Liver (tissue), 3 donors: ENCODE measurements around the gene FHL5.

Experiments
- EGR1 ChIP-seq, 2 donors: IDR thresholded peaks; 2 replicates each; pipeline ENCODE4 v1.6.1; 2016 to 2018; ENCODE audit warnings: antibody characterized with exemption in 2 of 2, low read depth in 2 of 2
- FOXA2 ChIP-seq: IDR thresholded peaks from 2 replicates; pipeline ENCODE4 v1.6.1; 2016; ENCODE audit warnings: antibody characterized with exemption
- GABPA ChIP-seq, 2 donors: IDR thresholded peaks in 1 of 2; conservative IDR thresholded peaks in 1 of 2; 2 replicates each; pipeline ENCODE4 v1.6.1; 2016; ENCODE audit warnings: antibody characterized with exemption in 2 of 2, mild to moderate bottlenecking in 1 of 2, moderate library complexity in 1 of 2
- HNF4A ChIP-seq, 2 donors: conservative IDR thresholded peaks; 2 replicates each; pipeline ENCODE4 v1.6.1; 2016; ENCODE audit warnings: antibody characterized with exemption in 2 of 2, mild to moderate bottlenecking in 2 of 2
- JUND ChIP-seq, 2 donors: IDR thresholded peaks; 2 replicates each; pipeline ENCODE4 v1.6.1; 2016; ENCODE audit warnings: antibody characterized with exemption in 2 of 2
- RXRA ChIP-seq, 2 donors: IDR thresholded peaks; 2 replicates each; pipeline ENCODE4 v1.6.1; 2017 to 2018; ENCODE audit warnings: antibody characterized with exemption in 2 of 2, mild to moderate bottlenecking in 1 of 2
- SP1 ChIP-seq: IDR thresholded peaks from 2 replicates; pipeline ENCODE4 v1.6.1; 2018; ENCODE audit warnings: antibody characterized with exemption, mild to moderate bottlenecking
- TAF1 ChIP-seq: conservative IDR thresholded peaks from 2 replicates; pipeline ENCODE4 v1.6.1; 2016; ENCODE audit warnings: antibody characterized with exemption, mild to moderate bottlenecking
- YY1 ChIP-seq: IDR thresholded peaks from 2 replicates; pipeline ENCODE4 v1.6.1; 2016; ENCODE audit warnings: antibody characterized with exemption, mild to moderate bottlenecking
- TF ChIP-seq, protein P1 (sequence below): fragments of 150-350 bp; IDR thresholded peaks from 2 replicates; pipeline ENCODE4 v1.5.1; 2017; ENCODE audit warnings: improper control_type of control experiment, low read depth, low read length; ENCODE audit not compliant: missing input control
- TF ChIP-seq, protein P2 (sequence below): IDR thresholded peaks from 2 replicates; pipeline ENCODE4 v1.6.1; 2016; ENCODE audit warnings: antibody characterized with exemption
- TF ChIP-seq, protein P3 (sequence below): IDR thresholded peaks from 2 replicates; pipeline ENCODE4 v1.6.1; 2016; ENCODE audit warnings: antibody characterized with exemption, mild to moderate bottlenecking
- TF ChIP-seq, protein P4 (sequence below): IDR thresholded peaks from 2 replicates; pipeline ENCODE4 v1.6.1; 2016; ENCODE audit warnings: antibody characterized with exemption
- TF ChIP-seq, protein P5 (sequence below): IDR thresholded peaks from 2 replicates; pipeline ENCODE4 v1.6.1; 2016; ENCODE audit warnings: antibody characterized with exemption
- donor health status: healthy.
- donor health status: healthy.

DNA sequence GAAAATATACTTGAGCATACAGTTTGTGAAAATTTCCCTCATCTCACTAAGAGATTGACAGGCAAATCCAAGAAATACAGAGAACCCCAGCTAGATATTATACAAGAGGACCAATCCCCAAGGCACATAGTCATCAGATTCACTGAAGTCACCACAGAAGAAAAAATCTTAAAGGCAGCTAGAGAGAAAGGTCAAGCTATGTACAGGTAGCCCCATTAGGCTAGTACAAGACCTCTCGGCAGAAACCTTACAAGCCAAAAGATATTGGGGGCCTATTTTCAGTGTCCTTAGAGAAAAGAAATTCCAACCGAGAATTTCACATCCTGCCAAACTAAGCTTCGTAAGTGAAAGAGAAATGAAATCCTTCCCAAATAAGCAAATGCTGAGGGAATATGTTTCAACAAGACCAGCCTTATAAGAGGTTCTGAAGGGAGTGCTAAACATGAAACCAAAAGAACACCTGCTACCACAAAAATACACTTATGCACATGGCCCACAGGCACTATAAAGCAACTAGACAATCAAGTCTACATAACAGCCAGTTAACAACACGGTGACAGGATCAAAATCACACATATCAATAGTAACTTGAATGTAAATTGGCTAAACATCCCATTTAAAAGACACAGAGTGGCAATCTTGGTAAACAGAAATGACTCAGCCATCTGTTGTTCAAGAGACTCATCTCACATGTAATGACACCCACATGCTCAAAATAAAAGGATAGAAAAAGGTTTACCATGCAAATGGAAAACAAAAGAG lies 96.3 kb downstream of the FHL5 start:
- no peak for TF ChIP-seq TAF1
- no peak for TF ChIP-seq JUND (IDR thresholded peaks at IDR 0.05)
- TF ChIP-seq, protein P1, sequence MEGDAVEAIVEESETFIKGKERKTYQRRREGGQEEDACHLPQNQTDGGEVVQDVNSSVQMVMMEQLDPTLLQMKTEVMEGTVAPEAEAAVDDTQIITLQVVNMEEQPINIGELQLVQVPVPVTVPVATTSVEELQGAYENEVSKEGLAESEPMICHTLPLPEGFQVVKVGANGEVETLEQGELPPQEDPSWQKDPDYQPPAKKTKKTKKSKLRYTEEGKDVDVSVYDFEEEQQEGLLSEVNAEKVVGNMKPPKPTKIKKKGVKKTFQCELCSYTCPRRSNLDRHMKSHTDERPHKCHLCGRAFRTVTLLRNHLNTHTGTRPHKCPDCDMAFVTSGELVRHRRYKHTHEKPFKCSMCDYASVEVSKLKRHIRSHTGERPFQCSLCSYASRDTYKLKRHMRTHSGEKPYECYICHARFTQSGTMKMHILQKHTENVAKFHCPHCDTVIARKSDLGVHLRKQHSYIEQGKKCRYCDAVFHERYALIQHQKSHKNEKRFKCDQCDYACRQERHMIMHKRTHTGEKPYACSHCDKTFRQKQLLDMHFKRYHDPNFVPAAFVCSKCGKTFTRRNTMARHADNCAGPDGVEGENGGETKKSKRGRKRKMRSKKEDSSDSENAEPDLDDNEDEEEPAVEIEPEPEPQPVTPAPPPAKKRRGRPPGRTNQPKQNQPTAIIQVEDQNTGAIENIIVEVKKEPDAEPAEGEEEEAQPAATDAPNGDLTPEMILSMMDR, result no peak
- TF ChIP-seq, protein P2, sequence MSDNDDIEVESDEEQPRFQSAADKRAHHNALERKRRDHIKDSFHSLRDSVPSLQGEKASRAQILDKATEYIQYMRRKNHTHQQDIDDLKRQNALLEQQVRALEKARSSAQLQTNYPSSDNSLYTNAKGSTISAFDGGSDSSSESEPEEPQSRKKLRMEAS, result no peak
- no peak for TF ChIP-seq GABPA (IDR thresholded peaks at IDR 0.05 in 1 of 2, conservative IDR thresholded peaks at IDR 0.05 in 1 of 2)
- TF ChIP-seq FOXA2, result no peak
- TF ChIP-seq, protein P3, sequence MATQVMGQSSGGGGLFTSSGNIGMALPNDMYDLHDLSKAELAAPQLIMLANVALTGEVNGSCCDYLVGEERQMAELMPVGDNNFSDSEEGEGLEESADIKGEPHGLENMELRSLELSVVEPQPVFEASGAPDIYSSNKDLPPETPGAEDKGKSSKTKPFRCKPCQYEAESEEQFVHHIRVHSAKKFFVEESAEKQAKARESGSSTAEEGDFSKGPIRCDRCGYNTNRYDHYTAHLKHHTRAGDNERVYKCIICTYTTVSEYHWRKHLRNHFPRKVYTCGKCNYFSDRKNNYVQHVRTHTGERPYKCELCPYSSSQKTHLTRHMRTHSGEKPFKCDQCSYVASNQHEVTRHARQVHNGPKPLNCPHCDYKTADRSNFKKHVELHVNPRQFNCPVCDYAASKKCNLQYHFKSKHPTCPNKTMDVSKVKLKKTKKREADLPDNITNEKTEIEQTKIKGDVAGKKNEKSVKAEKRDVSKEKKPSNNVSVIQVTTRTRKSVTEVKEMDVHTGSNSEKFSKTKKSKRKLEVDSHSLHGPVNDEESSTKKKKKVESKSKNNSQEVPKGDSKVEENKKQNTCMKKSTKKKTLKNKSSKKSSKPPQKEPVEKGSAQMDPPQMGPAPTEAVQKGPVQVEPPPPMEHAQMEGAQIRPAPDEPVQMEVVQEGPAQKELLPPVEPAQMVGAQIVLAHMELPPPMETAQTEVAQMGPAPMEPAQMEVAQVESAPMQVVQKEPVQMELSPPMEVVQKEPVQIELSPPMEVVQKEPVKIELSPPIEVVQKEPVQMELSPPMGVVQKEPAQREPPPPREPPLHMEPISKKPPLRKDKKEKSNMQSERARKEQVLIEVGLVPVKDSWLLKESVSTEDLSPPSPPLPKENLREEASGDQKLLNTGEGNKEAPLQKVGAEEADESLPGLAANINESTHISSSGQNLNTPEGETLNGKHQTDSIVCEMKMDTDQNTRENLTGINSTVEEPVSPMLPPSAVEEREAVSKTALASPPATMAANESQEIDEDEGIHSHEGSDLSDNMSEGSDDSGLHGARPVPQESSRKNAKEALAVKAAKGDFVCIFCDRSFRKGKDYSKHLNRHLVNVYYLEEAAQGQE, result no peak
- TF ChIP-seq YY1, result no peak
- TF ChIP-seq RXRA (IDR thresholded peaks at IDR 0.05), result no peak
- TF ChIP-seq, protein P4, sequence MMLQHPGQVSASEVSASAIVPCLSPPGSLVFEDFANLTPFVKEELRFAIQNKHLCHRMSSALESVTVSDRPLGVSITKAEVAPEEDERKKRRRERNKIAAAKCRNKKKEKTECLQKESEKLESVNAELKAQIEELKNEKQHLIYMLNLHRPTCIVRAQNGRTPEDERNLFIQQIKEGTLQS, result no peak
- no peak for TF ChIP-seq HNF4A (conservative IDR thresholded peaks at IDR 0.05)
- no peak for TF ChIP-seq SP1
- TF ChIP-seq, protein P5, sequence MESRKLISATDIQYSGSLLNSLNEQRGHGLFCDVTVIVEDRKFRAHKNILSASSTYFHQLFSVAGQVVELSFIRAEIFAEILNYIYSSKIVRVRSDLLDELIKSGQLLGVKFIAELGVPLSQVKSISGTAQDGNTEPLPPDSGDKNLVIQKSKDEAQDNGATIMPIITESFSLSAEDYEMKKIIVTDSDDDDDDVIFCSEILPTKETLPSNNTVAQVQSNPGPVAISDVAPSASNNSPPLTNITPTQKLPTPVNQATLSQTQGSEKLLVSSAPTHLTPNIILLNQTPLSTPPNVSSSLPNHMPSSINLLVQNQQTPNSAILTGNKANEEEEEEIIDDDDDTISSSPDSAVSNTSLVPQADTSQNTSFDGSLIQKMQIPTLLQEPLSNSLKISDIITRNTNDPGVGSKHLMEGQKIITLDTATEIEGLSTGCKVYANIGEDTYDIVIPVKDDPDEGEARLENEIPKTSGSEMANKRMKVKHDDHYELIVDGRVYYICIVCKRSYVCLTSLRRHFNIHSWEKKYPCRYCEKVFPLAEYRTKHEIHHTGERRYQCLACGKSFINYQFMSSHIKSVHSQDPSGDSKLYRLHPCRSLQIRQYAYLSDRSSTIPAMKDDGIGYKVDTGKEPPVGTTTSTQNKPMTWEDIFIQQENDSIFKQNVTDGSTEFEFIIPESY, result no peak
- TF ChIP-seq EGR1 (IDR thresholded peaks at IDR 0.05; ENCODE audit: low read depth in 2 of 2), result no peak
